GM19035 (cell line): ENCODE results near the gene CDS2.

Experiments used
- ATAC-seq: cut with Tn5 transposase; IDR thresholded peaks from one replicate; pipeline ENCODE4 v1.9.1; 2021; ENCODE audit not compliant: unreplicated experiment

The CDS2 gene

DNA sequence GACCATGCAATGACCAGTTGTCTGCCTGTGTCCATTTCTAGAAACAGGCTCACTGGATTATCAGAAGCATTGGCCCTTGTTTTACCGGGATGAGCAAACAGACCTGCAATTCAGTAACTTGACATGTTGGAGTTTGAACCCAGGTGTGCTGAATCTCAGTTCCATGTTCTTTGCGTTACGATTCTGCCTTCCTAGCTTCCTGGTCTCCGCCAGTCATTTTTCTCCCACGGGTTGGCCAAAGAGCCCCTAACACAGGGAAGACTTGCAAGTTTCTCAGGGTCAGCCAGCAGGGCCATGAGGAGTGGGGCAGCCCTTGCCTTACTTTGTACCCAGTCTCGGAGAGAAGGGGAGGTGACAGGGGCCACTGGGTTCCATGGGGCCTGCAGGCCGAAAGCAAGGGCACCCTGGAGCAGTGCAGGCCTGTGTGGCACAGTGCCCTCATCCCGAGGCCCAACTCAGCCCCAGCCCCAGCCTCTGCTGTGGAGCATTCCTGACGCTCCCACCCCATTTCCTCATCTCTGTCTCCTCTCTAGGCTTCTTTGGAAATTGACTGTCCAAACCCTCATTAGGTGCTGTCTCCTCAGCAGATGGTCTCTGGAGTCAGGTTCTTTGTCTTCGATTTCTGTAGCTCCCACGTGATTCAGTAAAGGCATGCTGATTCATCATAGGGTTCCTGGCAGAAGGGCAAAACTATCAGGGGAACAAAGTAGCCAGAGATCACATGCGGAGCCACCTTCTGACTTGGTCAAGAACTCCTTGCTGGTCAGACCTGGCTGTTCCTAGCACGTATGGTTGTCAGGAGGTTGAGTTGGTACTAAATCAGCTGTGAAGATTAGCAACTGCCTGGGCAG lies 23.6 kb downstream of the CDS2 start:
- no peak for ATAC-seq

DNA sequence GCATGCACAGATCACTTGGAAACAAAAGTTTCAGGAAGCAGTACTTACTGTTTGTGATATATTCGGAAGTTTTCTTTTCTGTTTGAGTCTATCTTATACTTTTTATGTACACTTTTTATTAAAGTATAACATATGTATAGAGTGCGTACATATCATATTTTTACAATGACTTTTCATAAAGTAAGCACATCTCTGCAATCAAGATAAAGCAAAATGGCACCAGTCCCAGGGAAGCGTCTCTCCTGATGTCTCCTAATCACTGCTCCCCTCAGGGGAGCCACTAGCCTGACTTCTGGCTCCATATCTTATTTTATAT lies 26.3 kb downstream of the CDS2 start:
- ATAC-seq = no peak

DNA sequence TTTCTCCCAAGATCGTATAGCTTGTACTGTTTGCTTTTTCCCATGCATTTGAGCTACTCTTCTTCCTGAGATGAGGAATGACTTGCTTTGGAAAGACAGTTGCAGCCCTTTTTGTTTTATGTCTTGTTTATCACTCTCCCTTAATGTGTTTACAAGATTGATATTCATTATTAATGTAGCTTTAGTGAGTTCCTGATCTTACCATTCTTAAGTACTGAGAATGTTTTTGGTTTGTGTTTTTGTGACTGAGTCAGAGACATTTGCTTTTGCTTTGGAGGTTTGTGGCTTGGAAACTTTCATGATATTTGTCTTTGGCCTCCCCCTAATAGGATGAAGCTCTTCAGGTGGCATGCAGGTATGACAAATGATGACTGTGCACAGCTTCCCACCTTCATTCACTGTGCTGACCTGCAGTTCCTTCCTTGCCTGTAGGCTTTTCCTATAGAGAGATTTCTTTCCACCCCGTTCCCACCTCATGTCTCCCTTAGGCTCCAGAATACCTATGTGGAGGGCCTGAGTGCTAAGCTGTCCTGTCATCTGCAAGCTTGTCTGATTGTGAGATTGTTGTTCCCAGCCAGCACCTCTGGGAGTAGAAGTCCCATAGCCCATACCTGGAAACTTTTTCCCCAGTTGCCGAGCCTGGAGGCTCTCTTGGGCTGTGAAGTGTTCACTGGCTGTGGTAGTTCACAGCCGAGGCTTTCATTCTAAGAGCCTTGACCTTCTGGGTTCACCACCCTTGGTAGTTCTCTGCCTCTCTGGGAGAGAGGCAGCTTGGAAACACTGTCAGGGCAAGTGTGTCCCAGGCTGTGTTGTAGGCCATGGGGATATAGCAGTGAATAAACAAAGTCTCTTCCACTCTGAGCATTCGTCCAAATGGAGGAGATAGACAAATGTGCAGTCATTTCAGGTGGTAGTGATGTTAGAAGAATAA lies 27.1 kb downstream of the CDS2 start:
- ATAC-seq = no peak

DNA sequence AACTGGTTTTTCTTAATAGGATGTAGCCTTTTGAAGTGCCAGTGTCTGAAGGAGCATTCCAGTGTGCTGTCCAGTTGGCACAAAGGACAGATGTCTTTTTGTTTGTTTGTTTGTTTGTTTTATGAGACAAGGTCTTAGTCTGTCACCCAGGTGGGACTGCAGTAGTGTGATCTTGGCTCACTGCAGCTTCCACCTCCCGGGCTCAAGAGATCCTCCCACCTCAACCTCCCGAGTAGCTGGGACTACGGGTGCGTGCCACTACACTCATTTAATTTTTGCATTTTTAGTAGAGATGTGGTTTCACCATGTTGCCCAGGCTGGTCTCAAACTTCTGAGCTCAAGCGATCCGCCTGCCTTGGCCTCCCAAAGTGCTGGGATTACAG lies 27.7 kb downstream of the CDS2 start:
- ATAC-seq = no peak

DNA sequence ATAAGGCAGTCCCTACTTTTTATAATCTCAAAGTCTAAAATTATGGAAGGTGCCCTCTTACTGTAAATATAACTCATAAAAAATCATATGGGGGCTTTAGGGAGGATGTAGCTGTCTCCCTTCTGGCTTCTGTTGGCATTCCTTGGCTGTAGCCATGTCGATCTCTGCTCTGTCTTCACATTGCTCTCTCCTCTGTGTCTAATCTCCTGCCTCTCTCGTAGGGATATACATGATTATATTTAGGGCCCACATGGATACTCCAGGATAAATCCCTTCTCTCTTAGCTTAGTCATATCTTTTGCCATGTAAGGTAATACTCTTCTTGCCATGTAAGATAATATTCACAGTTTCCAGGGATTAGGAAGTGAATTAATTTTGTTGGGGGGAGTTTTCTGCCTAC lies 28.6 kb downstream of the CDS2 start:
- ATAC-seq = no peak

DNA sequence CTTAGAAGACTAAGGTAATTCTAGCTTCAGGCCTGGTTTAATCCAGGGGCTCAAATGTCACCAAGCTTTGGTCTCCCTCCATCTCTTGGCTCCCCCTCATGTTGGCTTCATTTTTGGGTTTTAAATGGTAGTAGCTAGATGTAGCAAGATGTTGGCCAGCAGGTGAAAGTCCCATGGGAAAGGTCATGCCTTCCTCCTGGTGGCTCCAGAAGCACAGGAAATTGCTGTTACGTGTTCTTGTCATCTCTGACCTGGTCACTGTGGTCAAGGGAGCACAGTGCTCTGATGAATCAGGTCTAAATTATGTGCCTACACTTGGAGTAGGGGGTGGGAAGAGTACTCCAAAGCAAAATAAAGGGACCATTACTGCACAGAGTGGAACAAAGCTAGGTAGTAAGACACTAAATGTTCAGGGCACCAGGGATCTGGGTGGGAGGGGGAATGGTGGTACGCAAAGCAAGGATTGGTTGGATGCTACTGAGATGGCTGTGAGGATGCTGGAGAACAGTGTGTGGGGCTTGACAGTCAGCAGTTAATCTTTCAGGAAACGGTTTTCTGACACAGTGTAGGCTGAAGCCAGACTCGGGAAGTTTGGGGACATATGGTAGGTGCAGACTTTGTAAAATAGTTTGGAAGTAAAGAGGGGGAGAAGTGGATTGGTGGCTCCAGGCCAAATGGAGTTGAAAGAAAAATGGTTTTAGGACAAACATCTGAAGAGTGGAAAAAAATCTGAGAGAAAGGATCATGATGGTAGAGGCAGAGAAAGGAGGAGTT lies 30.1 kb downstream of the CDS2 start:
- ATAC-seq = no peak

DNA sequence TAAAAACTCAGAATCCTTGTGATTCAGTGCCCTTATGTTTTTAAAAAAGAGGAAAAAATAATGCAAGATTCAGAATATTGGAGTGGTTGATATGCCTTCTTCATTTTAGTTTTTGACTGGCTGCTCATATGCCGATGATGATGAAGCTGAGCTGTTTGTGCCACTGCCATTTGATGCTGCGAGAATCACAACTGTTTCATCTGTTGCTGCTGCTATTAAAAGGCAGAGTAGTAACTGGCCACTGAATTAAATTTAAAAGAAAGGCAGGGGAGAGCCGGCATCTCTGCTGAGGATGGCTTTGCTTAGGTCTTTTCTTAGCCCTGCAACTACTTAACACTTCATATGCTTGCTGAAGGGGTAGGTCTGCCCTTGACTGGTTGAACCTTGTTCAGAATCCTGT lies 33.1 kb downstream of the CDS2 start:
- ATAC-seq = no peak

DNA sequence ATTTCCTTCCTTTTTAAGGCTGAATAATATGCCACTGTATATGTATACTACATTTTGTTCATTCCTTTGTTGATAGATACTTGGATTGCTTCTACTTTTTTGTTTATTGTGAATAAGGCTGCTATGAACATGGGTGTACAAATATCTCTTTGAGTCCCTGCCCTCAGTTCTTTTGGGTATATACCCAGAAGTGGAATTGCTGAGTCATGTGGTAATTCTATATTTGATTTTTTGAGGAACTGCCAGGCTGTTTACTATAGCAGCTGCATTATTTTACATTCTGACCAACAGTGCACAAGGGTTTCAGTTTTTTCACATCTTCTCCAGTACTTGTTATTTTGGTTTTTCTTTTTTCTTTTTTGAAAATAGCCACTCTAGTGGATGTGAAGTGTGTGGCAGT lies 34.1 kb downstream of the CDS2 start:
- ATAC-seq = no peak

DNA sequence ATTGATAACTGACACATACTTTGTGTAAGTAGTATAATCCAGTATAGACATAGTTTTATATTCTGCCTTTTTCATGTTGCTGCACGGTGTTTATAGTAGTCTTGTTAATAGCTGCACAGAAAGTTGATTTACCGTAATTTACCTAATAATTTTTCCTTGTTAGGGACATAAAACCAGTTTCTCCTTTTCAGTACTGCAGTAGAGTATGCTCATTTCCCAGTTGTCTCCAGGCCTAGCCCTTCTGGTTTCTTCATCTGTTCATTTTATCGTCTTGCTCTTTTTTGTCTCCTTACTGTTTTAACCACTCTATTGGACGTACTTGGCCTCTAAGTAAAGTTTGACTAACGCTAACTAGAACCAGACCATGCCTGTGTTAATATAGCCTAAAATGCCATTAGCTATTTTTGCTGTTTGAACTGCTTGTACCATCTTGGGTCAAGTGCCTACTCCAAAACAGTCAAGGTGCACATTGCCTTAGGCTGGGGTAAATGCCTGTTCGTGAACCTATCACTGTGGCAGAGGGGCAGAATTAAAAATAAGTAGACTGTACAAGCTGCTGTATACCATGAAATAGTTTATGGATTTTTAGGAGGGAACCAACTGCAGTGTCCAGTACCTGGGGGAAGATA lies 34.8 kb downstream of the CDS2 start:
- no peak for ATAC-seq

DNA sequence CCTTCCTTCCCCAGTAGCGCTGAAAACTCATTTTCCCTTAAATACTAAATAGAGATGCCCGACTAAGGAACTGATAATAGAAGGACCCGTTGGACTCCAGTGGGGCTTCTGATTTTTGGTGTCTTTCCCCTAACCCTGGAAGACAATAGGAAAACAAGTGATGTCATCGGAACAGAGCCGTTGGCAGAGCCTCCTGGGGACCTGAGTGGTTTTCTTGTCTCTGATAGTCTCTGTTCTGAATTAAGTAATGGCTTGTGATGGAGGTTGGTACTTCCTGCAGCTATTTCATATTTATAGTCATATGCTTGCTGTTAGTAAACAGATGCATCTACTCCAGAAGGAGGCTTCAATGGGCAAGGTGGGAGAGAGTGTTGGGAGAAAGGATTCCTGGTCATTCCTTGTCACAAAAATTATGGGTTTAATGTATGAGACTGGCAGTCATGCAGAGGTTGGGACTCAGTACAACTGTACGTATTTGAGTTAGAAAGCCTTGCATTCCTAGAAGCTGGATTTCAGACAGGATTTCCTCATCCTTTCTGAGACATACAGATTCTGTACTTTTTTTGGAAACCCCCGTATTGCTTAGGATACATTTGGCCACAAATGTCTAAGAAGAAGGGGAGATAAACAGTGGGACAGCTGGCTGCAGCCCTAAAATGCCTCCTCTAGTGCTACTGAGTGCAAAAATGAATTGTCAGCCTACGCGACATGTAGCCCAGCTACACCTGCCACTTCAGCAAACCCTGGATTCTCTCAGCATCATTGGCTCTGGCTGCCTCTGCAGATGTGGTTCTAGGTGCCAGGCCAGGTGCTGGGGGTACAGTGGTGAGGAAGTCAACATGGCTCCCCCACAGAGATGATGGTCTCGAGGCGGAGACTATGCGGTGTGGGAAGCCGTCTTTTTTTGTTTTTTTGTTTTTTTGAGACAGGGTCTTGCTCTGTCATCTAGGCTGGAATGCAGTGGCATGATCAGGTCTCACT lies 38.1 kb downstream of the CDS2 start:
- ATAC-seq = no peak

DNA sequence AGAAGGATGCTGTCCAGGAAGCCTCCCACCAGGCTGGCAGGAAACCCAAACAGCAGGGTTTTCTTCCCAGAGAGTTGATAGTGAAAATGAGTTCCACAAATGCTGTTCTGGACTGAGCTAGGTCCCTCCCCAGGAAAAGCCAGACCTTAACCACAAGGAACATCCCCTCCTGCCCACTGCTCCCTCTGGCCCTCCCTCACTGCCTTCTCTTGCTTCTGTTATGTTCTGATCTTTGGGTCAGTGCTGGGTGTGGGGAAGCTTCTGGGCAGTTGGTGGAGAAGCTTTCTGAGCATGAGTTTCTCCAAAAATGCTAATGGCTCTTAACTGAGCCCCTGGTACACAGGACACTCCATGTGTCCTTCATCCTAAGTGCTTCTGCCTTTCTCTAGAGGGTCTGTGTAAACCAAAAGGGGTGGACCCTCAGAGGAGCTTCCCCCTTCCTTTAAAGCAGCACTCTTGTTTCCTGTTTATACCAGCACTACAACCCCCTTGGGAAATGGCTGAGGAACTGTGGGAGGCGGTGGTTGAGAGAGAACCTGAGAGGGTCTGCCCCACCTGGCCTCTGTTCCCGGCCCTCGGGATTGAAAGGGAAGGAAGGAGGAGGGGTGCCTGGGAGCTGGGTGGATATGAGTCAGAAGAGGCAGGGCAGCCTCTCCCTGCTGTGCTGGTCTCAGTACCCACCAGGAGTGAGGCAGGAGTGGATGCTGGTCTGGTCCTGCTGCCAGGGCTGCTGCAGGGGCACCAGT lies 42.0 kb downstream of the CDS2 start:
- ATAC-seq = no peak

DNA sequence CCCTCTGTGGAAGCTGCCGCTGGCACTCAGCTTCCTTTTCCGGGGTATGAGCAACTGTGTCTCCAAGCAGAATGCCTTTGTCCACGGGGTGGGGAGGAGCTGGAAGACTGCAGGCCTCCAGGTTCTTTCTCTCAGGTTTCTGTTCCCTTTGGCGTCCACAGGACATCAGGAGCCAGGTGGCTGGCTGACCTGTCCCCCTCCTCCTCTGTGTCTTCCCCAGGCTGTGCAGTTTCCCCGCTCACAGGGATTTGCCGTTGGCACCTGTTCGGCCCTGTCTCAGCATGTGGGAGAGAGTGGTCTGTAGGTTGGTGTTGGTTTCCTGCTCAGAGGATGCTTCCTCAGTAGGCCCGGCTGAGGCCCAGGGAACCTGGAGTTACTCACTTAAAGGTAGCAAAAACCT lies 43.5 kb downstream of the CDS2 start:
- no peak for ATAC-seq

DNA sequence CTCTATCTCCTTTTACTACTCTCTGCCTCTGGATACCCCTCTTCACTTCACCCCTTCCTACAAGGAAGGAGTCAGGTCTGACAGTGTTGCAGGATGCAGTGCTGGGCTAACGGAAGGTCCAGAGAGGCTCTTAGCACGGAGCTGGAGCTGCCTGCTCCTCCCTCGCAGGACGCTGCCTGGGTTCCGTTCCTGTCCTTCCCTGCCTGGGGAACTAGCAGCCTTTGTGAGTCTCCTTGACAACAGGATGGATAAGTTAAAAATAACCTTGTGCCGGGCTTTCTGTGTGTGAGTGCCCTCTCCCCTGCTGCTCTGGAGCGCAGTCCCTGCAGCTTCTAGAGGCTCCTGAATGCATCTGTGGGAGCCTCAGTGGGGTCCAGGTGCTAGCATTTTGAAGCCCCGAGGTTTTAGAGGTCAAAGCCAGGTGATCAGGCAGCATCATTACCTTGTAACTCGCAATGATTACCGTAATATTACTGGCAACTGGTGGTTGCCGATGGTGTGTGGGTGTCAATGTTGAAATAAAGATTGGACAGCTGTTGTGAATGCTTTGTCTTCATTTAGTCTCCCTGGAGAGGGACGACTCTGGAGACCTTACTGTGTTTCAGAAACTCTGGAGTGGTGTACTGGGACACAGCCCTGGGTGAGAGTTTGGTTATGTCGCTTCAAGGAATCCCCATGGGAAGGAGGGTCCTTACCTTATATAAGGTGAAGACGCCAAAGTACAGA lies 44.4 kb downstream of the CDS2 start:
- ATAC-seq = no peak

DNA sequence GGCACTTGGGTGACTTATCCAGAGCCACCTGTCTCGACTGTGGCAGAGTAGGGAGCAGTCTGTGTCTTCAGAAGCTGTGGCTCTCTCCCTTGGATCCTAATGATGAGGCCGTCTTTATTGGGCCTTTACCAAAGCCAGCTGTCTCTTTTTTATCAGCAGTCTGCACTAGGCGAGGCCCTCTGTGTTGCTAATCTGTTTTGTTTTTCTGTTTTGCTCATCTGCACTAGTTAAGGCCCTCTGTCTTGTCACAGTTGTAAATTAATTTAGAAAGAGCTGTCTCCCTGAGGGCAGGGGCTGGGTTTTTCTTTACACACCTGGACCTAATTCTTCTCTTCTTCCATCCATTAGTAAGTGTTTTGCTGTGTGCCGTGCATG lies 45.0 kb downstream of the CDS2 start:
- peak; percentile 44 for ATAC-seq

DNA sequence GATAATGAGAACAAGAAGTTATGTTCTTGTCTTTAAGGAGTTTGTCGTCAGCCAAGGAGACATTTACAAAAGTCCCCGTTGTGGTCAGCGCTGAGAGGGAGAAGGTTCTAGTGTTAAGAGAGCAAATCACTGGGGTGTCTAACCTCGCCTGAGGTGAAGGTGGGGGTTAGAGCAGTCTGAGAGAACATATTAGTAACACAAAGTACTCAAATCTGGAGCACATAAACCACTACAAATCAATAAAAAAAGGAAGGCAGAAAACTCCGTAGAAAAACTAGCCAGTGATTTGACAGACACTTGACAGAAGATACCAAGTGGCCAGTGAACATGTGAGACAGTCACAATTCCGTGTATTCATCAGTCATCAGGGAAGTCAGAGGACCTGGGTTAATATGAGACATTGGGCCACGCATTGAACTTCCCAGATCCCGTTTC lies 45.4 kb downstream of the CDS2 start:
- ATAC-seq = peak; percentile 66

DNA sequence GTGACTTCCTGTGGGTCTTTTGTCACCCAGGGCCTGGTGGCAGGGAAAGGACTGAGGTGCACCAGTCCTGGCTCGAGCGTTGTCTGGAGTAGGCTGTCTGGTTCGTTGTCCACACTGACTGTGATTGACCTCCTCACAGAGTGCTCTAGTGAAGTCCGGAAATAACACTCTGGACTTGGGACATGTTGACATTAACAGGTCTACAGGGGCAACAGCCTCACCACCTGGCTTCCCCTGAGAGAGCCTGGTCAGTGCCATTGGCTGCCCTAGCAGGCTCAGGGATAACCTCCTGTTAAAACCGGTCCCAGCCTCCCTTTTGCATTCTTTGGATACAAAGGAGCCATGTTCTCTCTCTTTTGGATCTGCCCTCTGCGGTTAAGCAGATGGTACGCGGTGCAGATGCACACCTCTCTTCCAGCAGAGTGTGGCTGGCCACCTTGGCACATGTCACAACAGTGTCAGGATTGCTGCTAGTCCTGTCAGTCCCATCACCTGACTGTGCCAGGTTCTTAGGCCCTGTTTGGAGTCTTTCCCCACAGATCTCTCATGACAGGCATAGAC lies 46.2 kb downstream of the CDS2 start:
- ATAC-seq = no peak

DNA sequence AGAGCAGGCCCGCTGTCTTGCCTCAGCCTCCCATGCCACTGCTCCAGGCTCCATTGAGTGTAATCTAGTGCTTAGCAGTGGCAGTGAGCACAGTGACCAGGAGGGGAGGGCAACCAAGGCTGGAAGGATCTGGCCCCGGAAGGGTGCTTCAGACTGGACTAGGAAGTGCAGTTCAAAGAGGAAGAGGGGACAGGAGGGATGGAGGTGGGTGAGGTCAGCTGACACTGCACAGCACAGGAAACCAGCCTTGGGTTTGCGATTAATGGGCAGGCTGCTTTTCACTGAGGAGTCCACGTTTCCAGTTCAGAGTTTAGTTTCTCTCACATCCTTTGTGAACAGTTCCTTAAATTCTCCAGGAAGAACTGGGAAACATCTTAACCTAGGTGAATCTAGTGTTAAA lies 46.9 kb downstream of the CDS2 start:
- no peak for ATAC-seq

DNA sequence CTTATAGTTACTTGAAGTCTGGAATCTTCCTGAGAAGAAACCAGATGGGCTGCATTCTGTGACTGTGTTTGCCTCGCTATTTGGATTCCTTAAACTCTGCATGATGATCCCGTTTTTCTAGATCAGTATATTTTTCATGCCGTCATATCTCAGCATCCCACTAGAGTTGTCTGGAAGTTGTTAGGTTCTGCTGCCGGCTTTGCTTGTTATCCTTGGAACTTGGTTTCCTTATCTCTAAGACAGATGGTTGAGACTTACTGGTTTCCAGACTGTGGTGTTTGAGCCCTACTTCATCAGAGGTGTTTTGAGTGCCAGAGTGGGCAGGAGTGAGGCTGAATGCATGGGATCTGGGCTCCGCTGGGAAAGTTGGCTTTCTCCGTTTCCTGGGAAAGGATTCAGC lies 50.3 kb downstream of the CDS2 start:
- no peak for ATAC-seq
